ENCODE data around the gene KCP. TPM values are rescaled to one million over a fixed set of nuclear protein-coding genes. Genes with fewer than 3 reads are reported as not detected.
"Not testable (repeated sequence)": the region's sequence is repeated elsewhere in the genome, so short reads cannot be mapped to it uniquely, and the experiment has no call there.

The KCP gene
- total RNA-seq, 6 experiments from 2014 or later = 0.10 to 0.22 (median 0.12) TPM; not detected in 2

GRCh38 chr7:128947854-128948253 lies 37.3 kb upstream of the KCP start:
- Histone ChIP-seq H3K9me3 (no peaks in the 10 kb centered on the region), H3K4me1 (no peaks in the 10 kb centered on the region), H3K4me3 (no peak overlapping the region), H3K27me3 (no peaks in the 10 kb centered on the region), H3K36me3 (no peaks in the 10 kb centered on the region), H3K27ac (no peak overlapping the region)
- TF ChIP-seq POLR2A (IDR thresholded peaks at IDR 0.05) = no peak
- TF ChIP-seq, protein P1, sequence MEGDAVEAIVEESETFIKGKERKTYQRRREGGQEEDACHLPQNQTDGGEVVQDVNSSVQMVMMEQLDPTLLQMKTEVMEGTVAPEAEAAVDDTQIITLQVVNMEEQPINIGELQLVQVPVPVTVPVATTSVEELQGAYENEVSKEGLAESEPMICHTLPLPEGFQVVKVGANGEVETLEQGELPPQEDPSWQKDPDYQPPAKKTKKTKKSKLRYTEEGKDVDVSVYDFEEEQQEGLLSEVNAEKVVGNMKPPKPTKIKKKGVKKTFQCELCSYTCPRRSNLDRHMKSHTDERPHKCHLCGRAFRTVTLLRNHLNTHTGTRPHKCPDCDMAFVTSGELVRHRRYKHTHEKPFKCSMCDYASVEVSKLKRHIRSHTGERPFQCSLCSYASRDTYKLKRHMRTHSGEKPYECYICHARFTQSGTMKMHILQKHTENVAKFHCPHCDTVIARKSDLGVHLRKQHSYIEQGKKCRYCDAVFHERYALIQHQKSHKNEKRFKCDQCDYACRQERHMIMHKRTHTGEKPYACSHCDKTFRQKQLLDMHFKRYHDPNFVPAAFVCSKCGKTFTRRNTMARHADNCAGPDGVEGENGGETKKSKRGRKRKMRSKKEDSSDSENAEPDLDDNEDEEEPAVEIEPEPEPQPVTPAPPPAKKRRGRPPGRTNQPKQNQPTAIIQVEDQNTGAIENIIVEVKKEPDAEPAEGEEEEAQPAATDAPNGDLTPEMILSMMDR (IDR thresholded peaks at IDR 0.05) = no peak
- ATAC-seq (no peak), DNase-seq (no peak)
- no CpG with 5 or more reads among the region's 9 CpGs for WGBS (ENCODE audit: insufficient coverage, low coverage, low lambda C conversion rate, missing lambda C conversion rate)
- intact Hi-C loops (cut with DNase I) = no loop called here

- Histone ChIP-seq H3K9me3 (no peaks in the 10 kb centered on the region), H3K27ac (no peak overlapping the region), H3K27me3 (no peaks in the 10 kb centered on the region), H3K4me3 (no peak overlapping the region), H3K4me1 (no peaks in the 10 kb centered on the region), H3K36me3 (no peaks in the 10 kb centered on the region)
- TF ChIP-seq, protein P1 (IDR thresholded peaks at IDR 0.05) = peak in 3 of 4 donors; percentile 7 to 31 (median 18)
- TF ChIP-seq POLR2A (IDR thresholded peaks at IDR 0.05) = no peak
- peak in 3 of 4 donors; percentile 34 to 55 (median 41) for ATAC-seq
- WGBS (ENCODE audit: insufficient coverage, low coverage, low lambda C conversion rate, missing lambda C conversion rate) = 93% methylated on average over 3 of the region's 22 CpGs
- intact Hi-C loops (cut with DNase I) = no loop called here
- DNase-seq = peak in 1 of 3 donors; percentile 49
Measured at GRCh38 chr7:128946936-128947830, 36.7 kb upstream of the KCP start.

DNA sequence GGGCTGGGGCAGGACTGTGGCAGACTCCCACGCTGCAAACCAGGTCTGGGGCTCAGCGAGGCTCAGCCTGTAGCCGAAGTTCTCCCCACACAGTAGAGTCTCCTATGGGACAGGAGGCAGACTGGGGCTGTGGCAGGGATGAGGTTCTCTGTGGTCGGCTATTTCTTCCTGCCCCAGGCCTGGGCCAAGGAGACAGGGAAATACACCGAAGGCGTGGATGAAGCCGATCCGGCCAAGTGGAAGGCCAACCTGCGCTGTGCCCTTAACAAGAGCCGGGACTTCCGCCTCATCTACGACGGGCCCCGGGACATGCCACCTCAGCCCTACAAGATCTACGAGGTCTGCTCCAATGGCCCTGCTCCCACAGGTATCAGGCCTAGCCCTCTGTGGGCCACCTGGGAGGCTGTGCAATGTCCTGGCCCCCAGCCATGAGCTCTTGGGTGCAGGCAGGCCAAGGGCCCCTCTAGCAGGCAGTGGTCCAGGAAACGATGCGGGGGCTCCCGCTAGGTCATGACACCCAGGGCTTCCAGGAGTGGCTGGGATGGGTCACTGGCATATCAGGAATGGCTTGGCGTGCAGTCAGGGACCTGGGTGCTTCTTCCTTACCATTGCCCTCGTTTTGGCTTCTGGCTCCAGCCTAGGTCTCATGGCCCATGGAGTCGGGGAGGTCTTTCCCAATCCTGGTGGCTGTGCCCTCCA lies 35.3 kb upstream of the KCP start:
- Histone ChIP-seq H3K9me3 (no peaks in the 10 kb centered on the region), H3K27me3 (no peaks in the 10 kb centered on the region), H3K27ac (no peak overlapping the region), H3K36me3 (no peaks in the 10 kb centered on the region), H3K4me3 (no peak overlapping the region), H3K4me1 (no peaks in the 10 kb centered on the region)
- WGBS (ENCODE audit: insufficient coverage, low coverage, low lambda C conversion rate, missing lambda C conversion rate) = no CpG with 5 or more reads among the region's 21 CpGs
- DNase-seq (peak in 1 of 3 donors; percentile 49), ATAC-seq (no peak)
- TF ChIP-seq, protein P1 (IDR thresholded peaks at IDR 0.05) = no peak
- no peak for TF ChIP-seq POLR2A (IDR thresholded peaks at IDR 0.05)
- intact Hi-C loops (cut with DNase I) = no loop called here

GRCh38 chr7:128944487-128945236 lies 34.2 kb upstream of the KCP start:
- H3K4me3 ChIP-seq = no peak overlapping the region
- no peak for TF ChIP-seq POLR2A (IDR thresholded peaks at IDR 0.05)
- TF ChIP-seq, protein P1 (IDR thresholded peaks at IDR 0.05) = no peak
- H3K27ac ChIP-seq = no peak overlapping the region
- ATAC-seq = no peak
- H3K27me3 ChIP-seq = no peaks in the 10 kb centered on the region
- H3K9me3 ChIP-seq = no peaks in the 10 kb centered on the region
- H3K36me3 ChIP-seq = no peaks in the 10 kb centered on the region
- intact Hi-C loops (cut with DNase I) = no loop called here
- H3K4me1 ChIP-seq = no peaks in the 10 kb centered on the region
- WGBS (ENCODE audit: insufficient coverage, low coverage, low lambda C conversion rate, missing lambda C conversion rate) = 76% methylated on average over 5 of the region's 7 CpGs
- DNase-seq = no peak

- H3K27ac ChIP-seq; H3K27me3 ChIP-seq; H3K9me3 ChIP-seq; H3K4me1 ChIP-seq; ATAC-seq; H3K4me3 ChIP-seq; DNase-seq; intact Hi-C loops (cut with DNase I); H3K36me3 ChIP-seq: not testable (repeated sequence)
- 93% methylated on average over 2 of the region's 2 CpGs for WGBS (ENCODE audit: insufficient coverage, low coverage, low lambda C conversion rate, missing lambda C conversion rate)
Measured at GRCh38 chr7:128943251-128943650, 32.7 kb upstream of the KCP start.
